Hepatocyte (in vitro differentiated cells): ENCODE data around the gene DNAJB12. TPM values are rescaled to one million over a fixed set of nuclear protein-coding genes. Genes with fewer than 3 reads are reported as not detected.

Experiments
- DNase-seq: peaks from one replicate; pipeline ENCODE4 v3.0.0-alpha.2; 2016; ENCODE audit warnings: low spot score
- H2AFZ ChIP-seq: fragments of 200-600 bp; sonication (generic); 2 replicates; pipeline ENCODE4 v1.6.0; 2016; ENCODE audit warnings: antibody characterized with exemption, mild to moderate bottlenecking
- H3K27ac ChIP-seq: fragments of 200-600 bp; sonication (generic); 2 replicates; pipeline ENCODE4 v1.5.1; 2016; ENCODE audit warnings: mild to moderate bottlenecking
- H3K27me3 ChIP-seq: fragments of 200-600 bp; sonication (generic); 2 replicates; pipeline ENCODE4 v1.6.1; 2016
- H3K36me3 ChIP-seq: fragments of 200-600 bp; sonication (generic); replicated peaks from 2 replicates; pipeline ENCODE4 v1.5.1; 2016; ENCODE audit warnings: low read depth; ENCODE audit not compliant: insufficient read depth
- H3K4me1 ChIP-seq: fragments of 200-600 bp; sonication (generic); 2 replicates; pipeline ENCODE4 v1.5.1; 2016; ENCODE audit warnings: mild to moderate bottlenecking, moderate library complexity; ENCODE audit not compliant: insufficient read depth
- H3K4me2 ChIP-seq: fragments of 200-600 bp; sonication (generic); 2 replicates; pipeline ENCODE4 v1.6.0; 2016
- H3K4me3 ChIP-seq: fragments of 200-600 bp; sonication (generic); 2 replicates; pipeline ENCODE4 v1.5.1; 2016; ENCODE audit warnings: mild to moderate bottlenecking
- H3K79me2 ChIP-seq: fragments of 200-600 bp; sonication (generic); 2 replicates; pipeline ENCODE4 v1.6.0; 2017; ENCODE audit warnings: mild to moderate bottlenecking
- H3K9me2 ChIP-seq: fragments of 200-600 bp; sonication (generic); replicated peaks from 2 replicates; pipeline ENCODE4 v1.6.0; 2017; ENCODE audit warnings: mild to moderate bottlenecking; ENCODE audit not compliant: insufficient read depth
- H3K9me3 ChIP-seq: fragments of 200-600 bp; sonication (generic); 2 replicates; pipeline ENCODE4 v1.5.1; 2016; ENCODE audit warnings: low read depth, mild to moderate bottlenecking
- H4K20me1 ChIP-seq: fragments of 200-600 bp; sonication (generic); 2 replicates; pipeline ENCODE4 v1.6.0; 2016; ENCODE audit warnings: mild to moderate bottlenecking; ENCODE audit not compliant: insufficient read depth, poor library complexity, severe bottlenecking
- EZH2 ChIP-seq: fragments of 200-600 bp; sonication (generic); IDR thresholded peaks from 2 replicates; pipeline ENCODE4 v1.6.1; 2016; ENCODE audit warnings: antibody characterized with exemption, mild to moderate bottlenecking, borderline replicate concordance
- EZH2phosphoT487 ChIP-seq: fragments of 200-600 bp; sonication (generic); IDR thresholded peaks from one replicate; pipeline ENCODE4 v1.6.1; 2018; ENCODE audit warnings: antibody characterized with exemption, mild to moderate bottlenecking, low read depth, moderate library complexity; ENCODE audit not compliant: unreplicated experiment, severe bottlenecking
- WGBS: methylation state at CpG from one replicate; pipeline ENCODE4 v1.1.6; 2016; ENCODE audit warnings: low lambda C conversion rate; ENCODE audit errors: missing lambda C conversion rate; 5-methylcytosine and 5-hydroxymethylcytosine counted together
- polyA plus RNA-seq: library from polyadenylated mRNA; unstranded; fragments of >200 nt; fragmentation: Nextera tagmentation; extraction: Ambion mirVana; gene quantifications from 2 replicates; pipeline ENCODE4 v1.2.1, GENCODE V29; 2016
- total RNA-seq: library from RNA; depleted of rRNA; stranded (reverse); fragments of >200 nt; gene quantifications from 2 replicates; pipeline ENCODE4 v1.2.3, GENCODE V29; 2014
- TF ChIP-seq, protein P1 (sequence below): fragments of 200-600 bp; sonication (generic); IDR thresholded peaks from 2 replicates; pipeline ENCODE4 v1.5.1; 2016; ENCODE audit warnings: antibody characterized with exemption, mild to moderate bottlenecking; ENCODE audit not compliant: poor library complexity

The DNAJB12 gene
- total and polyA plus RNA-seq, 2 experiments from 2014 or later = 31.0 to 40.3 TPM

DNA sequence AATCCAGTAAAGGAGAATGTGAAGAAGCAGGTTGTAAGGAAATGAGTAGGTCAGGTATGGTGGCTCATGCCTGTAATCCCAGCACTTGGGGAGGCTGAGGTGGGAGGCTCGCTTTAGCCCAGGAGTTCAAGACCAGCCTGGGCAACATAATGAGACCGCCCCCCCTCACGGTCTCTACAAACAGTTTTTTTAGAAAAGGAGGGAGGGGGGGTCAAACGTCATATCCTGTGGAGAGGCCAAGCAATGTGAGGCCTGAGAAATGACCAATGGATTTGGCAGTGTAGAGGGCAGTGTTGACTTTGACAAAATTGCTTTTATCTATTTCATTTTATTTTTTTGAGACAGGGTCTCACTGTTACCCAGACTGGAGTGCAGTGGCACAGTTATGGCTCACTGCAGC is 2.3 kb upstream of the DNAJB12 start:
- Histone ChIP-seq H3K9me2 (no peaks in the 10 kb centered on the region), H3K4me2 (no peak overlapping the region), H3K27me3 (no peaks in the 10 kb centered on the region), H3K4me3 (no peak overlapping the region), H3K9me3 (no peaks in the 10 kb centered on the region), H3K27ac (no peak overlapping the region), H2AFZ (no peak overlapping the region), H3K36me3 (no peaks in the 10 kb centered on the region), H3K4me1 (peaks cover 16% of the 10 kb centered on the region), H4K20me1 (peaks cover 10% of the 10 kb centered on the region), H3K79me2 (peaks cover 20% of the 10 kb centered on the region)
- no peak for DNase-seq
- WGBS = 88% methylated on average over 4 of the region's 4 CpGs
- TF ChIP-seq, protein P1, sequence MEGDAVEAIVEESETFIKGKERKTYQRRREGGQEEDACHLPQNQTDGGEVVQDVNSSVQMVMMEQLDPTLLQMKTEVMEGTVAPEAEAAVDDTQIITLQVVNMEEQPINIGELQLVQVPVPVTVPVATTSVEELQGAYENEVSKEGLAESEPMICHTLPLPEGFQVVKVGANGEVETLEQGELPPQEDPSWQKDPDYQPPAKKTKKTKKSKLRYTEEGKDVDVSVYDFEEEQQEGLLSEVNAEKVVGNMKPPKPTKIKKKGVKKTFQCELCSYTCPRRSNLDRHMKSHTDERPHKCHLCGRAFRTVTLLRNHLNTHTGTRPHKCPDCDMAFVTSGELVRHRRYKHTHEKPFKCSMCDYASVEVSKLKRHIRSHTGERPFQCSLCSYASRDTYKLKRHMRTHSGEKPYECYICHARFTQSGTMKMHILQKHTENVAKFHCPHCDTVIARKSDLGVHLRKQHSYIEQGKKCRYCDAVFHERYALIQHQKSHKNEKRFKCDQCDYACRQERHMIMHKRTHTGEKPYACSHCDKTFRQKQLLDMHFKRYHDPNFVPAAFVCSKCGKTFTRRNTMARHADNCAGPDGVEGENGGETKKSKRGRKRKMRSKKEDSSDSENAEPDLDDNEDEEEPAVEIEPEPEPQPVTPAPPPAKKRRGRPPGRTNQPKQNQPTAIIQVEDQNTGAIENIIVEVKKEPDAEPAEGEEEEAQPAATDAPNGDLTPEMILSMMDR = no peak
- no peak for TF ChIP-seq EZH2phosphoT487
- no peak for TF ChIP-seq EZH2

DNA sequence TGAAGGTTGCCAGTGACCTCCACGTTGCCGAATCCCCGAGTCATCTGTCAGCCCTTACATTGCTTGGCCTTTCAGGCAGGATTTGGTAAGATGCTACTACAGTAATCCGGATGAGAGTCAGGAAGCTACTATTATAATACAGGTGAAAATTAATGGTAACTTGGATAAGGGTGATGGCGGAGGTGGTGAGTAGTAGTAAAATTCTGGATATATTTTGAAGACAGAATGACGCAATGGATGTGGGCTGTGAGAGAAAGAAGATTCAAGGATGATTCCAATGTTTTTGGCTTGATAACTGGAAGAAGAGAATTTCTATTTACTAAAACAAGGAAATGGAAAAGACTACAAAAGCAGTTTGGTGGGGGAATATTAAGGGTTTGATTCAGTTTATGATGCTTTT is 1.4 kb upstream of the DNAJB12 start:
- Histone ChIP-seq H3K4me1 (peaks cover 16% of the 10 kb centered on the region), H3K79me2 (peaks cover 29% of the 10 kb centered on the region), H3K27ac (no peak overlapping the region), H3K9me2 (no peaks in the 10 kb centered on the region), H3K27me3 (no peaks in the 10 kb centered on the region), H4K20me1 (peaks cover 13% of the 10 kb centered on the region), H2AFZ (no peak overlapping the region), H3K4me3 (no peak overlapping the region), H3K9me3 (no peaks in the 10 kb centered on the region), H3K4me2 (no peak overlapping the region), H3K36me3 (no peaks in the 10 kb centered on the region)
- WGBS = 95% methylated on average over 6 of the region's 6 CpGs
- no peak for DNase-seq
- TF ChIP-seq EZH2 (no peak), EZH2phosphoT487 (no peak)
- TF ChIP-seq, protein P1 = no peak

DNA sequence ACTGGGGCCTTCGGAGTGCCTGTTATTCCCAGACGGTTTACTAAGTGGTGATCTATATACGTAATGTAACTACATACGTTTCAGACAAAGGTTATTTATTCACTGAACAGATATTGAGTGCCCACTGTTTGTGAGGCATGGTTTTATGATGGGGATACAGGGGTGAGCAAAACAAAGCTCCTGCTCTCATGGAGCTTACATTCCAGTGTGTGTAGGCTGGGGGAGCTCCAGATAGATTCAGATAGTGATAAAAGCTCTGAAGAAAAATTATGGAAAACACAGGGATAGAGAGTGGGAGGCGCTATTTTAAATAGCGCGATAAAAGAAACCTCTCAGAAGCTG is 466 bp upstream of the DNAJB12 start:
- H3K9me3 ChIP-seq = no peaks in the 10 kb centered on the region
- H3K27ac ChIP-seq = peak overlapping the region; percentile 99
- peaks cover 38% of the 10 kb centered on the region for H3K79me2 ChIP-seq
- TF ChIP-seq, protein P1 = no peak
- TF ChIP-seq EZH2phosphoT487 (no peak), EZH2 (no peak)
- H3K27me3 ChIP-seq = no peaks in the 10 kb centered on the region
- H3K4me3 ChIP-seq = peak overlapping the region; percentile 11
- H3K4me1 ChIP-seq = peaks cover 16% of the 10 kb centered on the region
- WGBS = 38% methylated on average over 7 of the region's 7 CpGs
- H3K36me3 ChIP-seq = no peaks in the 10 kb centered on the region
- no peak for DNase-seq
- H3K4me2 ChIP-seq = peak overlapping the region; percentile 91
- peak overlapping the region; percentile 95 for H2AFZ ChIP-seq
- peaks cover 17% of the 10 kb centered on the region for H4K20me1 ChIP-seq
- H3K9me2 ChIP-seq = no peaks in the 10 kb centered on the region

DNA sequence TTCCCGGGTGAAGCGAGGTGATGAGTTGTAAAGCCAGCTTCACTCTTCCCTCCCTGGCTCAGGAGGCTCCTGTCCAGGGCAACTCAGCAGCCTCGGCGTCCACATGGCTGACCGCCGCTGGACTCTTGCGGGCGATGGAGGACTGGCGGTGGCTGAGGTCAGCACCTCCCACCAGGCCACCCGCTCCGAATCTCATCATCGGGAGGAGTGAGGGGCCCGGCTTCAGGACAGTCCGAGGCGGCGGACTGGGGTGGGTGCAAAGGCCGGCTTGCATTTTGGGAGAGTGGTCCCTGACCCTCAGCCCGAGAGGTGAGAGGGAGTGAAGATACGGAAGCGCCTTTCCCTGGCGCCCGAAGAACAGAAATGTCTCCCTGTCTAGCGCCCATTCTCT is 759 bp downstream of the DNAJB12 start:
- Histone ChIP-seq H3K36me3 (no peaks in the 10 kb centered on the region), H3K79me2 (peaks cover 50% of the 10 kb centered on the region), H3K4me1 (peaks cover 16% of the 10 kb centered on the region), H3K27me3 (no peaks in the 10 kb centered on the region), H3K4me2 (peak overlapping the region; percentile 91), H2AFZ (peak overlapping the region; percentile 95), H3K27ac (peak overlapping the region; percentile 99), H3K9me2 (no peaks in the 10 kb centered on the region), H4K20me1 (peaks cover 17% of the 10 kb centered on the region), H3K4me3 (peak overlapping the region; percentile 88), H3K9me3 (no peaks in the 10 kb centered on the region)
- TF ChIP-seq EZH2 = no peak
- TF ChIP-seq, protein P1 = no peak
- TF ChIP-seq EZH2phosphoT487 = no peak
- peak; percentile 44 for DNase-seq
- WGBS = under 1% methylated on average over 23 of the region's 23 CpGs
